Kidney epithelial cell (primary cell): Measurements from ENCODE around the gene ALDH2. TPM values are rescaled to one million over a fixed set of nuclear protein-coding genes. Genes with fewer than 3 reads are reported as not detected.
"Not testable (repeated sequence)": the region's sequence is repeated elsewhere in the genome, so short reads cannot be mapped to it uniquely, and the experiment has no call there.

Experiments used
- DNase-seq: peaks from one replicate; pipeline ENCODE4 v3.0.0-alpha.2; 2010; ENCODE audit warnings: low read depth
- H3K27me3 ChIP-seq: 2 replicates; pipeline ENCODE4 v1.6.0; 2011; ENCODE audit warnings: low read length; ENCODE audit not compliant: control insufficient read depth, insufficient read depth
- H3K36me3 ChIP-seq: 2 replicates; pipeline ENCODE4 v1.5.1; 2011; ENCODE audit warnings: low read length; ENCODE audit not compliant: control insufficient read depth, insufficient read depth
- H3K4me3 ChIP-seq: 2 replicates; pipeline ENCODE4 v1.5.1; 2011; ENCODE audit warnings: low read depth, mild to moderate bottlenecking, control low read depth, low read length
- total RNA-seq: library from RNA; depleted of rRNA; stranded (reverse); fragments of >200 nt; gene quantifications from 2 replicates; pipeline ENCODE4 v1.2.3, GENCODE V29; 2015
- TF ChIP-seq, protein P1 (sequence below): IDR thresholded peaks from 2 replicates; pipeline ENCODE4 v1.5.1; 2011; ENCODE audit warnings: mild to moderate bottlenecking, moderate library complexity, low read length, control low read depth, inconsistent platforms; ENCODE audit not compliant: insufficient read depth, poor library complexity, severe bottlenecking

ALDH2 gene
- total RNA-seq, 1 donor from 2014 or later: 23.2 TPM

DNA sequence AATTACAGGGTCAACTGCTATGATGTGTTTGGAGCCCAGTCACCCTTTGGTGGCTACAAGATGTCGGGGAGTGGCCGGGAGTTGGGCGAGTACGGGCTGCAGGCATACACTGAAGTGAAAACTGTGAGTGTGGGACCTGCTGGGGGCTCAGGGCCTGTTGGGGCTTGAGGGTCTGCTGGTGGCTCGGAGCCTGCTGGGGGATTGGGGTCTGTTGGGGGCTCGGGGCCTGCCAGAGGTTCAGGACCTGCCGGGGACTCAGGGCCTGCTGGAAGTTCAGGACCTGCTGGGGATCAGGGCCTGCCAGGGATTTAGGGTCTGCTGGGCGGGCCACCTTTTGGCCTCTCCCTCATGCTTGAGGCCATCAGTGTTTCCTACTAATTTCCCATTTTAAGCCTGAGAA lies 37.1 kb downstream of the ALDH2 start:
- no peaks in the 10 kb centered on the region for H3K36me3 ChIP-seq
- H3K4me3 ChIP-seq: no peak overlapping the region
- no peak for DNase-seq
- no peaks in the 10 kb centered on the region for H3K27me3 ChIP-seq
- TF ChIP-seq, protein P1, sequence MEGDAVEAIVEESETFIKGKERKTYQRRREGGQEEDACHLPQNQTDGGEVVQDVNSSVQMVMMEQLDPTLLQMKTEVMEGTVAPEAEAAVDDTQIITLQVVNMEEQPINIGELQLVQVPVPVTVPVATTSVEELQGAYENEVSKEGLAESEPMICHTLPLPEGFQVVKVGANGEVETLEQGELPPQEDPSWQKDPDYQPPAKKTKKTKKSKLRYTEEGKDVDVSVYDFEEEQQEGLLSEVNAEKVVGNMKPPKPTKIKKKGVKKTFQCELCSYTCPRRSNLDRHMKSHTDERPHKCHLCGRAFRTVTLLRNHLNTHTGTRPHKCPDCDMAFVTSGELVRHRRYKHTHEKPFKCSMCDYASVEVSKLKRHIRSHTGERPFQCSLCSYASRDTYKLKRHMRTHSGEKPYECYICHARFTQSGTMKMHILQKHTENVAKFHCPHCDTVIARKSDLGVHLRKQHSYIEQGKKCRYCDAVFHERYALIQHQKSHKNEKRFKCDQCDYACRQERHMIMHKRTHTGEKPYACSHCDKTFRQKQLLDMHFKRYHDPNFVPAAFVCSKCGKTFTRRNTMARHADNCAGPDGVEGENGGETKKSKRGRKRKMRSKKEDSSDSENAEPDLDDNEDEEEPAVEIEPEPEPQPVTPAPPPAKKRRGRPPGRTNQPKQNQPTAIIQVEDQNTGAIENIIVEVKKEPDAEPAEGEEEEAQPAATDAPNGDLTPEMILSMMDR: no peak

DNA sequence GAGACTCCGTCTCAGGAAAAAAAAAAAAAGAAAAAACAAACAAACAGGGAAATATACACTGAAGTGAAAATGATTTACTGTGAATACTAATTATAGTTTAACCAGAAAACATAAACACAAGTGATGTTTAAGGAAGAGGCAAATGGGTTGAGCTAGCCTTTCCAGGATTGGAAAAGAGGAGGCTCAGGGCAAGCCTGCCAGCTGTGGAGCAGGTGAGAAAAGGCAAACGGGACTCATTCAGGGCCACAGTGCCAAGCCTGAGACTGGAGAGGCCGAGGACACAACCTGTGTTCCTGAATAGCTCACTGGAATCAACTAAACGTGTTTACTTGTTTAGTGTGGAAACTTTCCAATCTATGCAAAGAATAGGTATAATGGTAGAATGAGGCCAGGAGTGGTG lies 39.6 kb downstream of the ALDH2 start:
- no peak for DNase-seq
- H3K27me3 ChIP-seq: no peaks in the 10 kb centered on the region
- no peaks in the 10 kb centered on the region for H3K36me3 ChIP-seq
- TF ChIP-seq, protein P1: no peak
- no peak overlapping the region for H3K4me3 ChIP-seq

DNA sequence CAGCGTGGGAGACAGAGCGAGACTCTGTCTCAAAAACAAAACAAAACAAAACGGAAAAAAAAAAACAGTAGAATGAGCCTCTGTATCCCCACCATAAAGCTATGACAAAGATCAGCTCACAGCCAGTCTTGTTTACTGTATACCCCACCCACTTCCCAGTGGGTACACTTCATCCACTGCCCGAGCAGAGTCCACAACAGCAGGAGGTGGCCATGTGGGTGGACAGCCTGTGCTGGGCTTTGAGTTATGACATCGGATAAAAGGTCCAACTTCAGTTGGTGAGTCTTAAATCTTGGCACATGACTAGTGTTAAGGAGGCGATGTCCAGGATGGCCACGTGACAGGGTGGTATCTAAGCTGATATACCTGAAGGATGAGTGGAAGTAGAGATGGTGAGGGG lies 40.5 kb downstream of the ALDH2 start:
- no peaks in the 10 kb centered on the region for H3K27me3 ChIP-seq
- H3K4me3 ChIP-seq: no peak overlapping the region
- no peaks in the 10 kb centered on the region for H3K36me3 ChIP-seq
- TF ChIP-seq, protein P1: no peak
- DNase-seq: no peak

DNA sequence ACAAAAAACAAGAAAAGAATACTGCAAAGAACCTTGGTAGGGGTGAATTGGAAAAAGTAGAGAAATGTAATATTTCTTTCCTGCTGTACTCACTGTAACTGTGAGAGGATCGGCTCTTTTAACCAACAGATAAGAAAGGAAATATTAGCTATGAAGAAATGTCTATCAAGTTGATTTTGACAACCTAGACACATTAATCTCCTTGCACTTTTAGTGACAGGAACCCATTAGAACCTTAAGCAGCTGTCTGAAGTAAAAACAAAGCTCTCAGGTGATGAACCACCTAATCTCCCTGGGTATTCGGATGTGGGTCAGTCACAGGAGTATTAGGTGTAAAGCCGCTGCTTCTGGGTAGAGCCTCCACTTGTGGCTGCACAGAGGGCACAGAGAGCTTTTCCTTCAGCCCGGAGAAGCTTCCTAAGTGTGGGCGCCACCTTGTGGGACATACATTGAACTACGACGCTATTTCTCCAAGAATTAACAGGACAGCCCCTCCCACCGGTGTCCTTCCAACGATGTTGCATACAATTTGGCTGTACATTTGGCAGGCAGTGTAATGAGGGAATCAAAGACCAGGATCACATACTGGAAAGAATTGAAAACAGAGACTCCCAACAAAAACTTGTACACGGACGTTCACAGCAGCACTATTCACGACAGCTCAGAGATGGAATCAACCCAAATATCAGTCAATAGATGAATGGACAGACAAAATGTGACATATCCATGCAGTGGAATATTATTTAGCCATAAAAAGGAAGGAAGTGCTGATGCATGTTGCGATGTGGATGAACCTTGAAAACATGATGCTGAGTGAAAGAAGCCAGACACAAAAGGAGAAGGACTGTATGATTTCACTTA lies 46.4 kb downstream of the ALDH2 start:
- Histone ChIP-seq H3K4me3 (no peak overlapping the region), H3K36me3 (no peaks in the 10 kb centered on the region), H3K27me3 (no peaks in the 10 kb centered on the region)
- TF ChIP-seq, protein P1: peak; percentile 85
- peak; percentile 45 for DNase-seq

DNA sequence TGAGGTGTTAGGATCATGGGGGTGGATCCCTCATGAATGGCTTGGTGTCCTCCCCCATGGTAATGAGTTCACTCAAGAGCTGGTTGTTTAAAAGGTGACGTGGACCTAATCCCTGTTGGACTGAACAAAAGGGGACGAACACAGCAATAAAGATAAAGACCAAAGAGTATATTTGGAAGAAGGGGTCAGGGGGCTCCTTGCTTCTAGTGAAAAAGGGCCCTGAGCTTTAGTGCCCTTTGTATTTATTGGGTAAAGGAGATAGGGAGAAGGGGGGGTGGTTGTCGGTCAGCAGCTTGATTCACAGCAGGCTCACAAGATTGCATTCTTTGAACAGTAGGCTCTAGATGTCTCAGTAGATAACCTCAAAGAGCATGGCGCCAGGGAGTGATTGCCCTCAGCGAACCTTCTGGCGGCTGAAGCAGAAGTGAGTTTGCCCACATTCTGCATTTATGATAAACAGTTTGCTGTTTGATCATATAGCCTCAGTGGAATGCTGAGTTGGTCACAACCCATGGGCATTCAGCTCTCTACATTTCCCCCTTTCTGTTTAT lies 49.4 kb downstream of the ALDH2 start:
- H3K4me3 ChIP-seq: no peak overlapping the region
- TF ChIP-seq, protein P1: no peak
- H3K36me3 ChIP-seq: no peaks in the 10 kb centered on the region
- no peaks in the 10 kb centered on the region for H3K27me3 ChIP-seq
- DNase-seq: no peak

DNA sequence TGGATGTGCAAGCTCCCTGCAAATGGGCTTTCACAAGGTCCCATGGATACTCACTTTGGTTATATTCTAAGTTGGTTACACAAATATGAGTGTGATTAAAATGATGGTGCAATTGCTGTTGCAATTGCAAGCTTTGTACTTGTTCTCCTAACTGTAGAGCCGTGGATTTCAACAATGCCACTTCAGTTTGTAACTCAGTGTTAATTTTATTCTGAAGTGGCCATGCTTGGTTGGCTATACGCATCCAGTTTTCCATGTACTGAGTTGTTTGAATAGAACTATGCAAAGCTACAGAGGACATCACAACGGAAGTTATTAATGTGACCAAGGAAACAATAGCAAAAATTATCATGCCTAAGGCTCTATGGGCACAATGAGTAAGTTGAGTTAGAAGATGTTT lies 50.2 kb downstream of the ALDH2 start:
- DNase-seq, H3K36me3 ChIP-seq, H3K4me3 ChIP-seq, H3K27me3 ChIP-seq: not testable (repeated sequence)
